Inferior parietal cortex (tissue), 1 donor: Measurements from ENCODE around the gene DNAJC5G.

Source experiments
- DNase-seq: peaks from one replicate; pipeline ENCODE4 v3.0.0-alpha.2; 2016; ENCODE audit errors: extremely low spot score

The DNAJC5G gene

GRCh38 chr2:27275211-27276150 is at the start of gene DNAJC5G:
Gene DNAJC5G (plus strand): TSS chr2:27275433. CDS start chr2:27276729, 1,296 bp downstream.
- no peak for DNase-seq

- no peak for DNase-seq
Measured at GRCh38 chr2:27225526-27225925, 49.7 kb upstream of the DNAJC5G start.

GRCh38 chr2:27227501-27227900 is 47.7 kb upstream of the DNAJC5G start:
- no peak for DNase-seq

GRCh38 chr2:27231921-27232320 is 43.3 kb upstream of the DNAJC5G start:
- no peak for DNase-seq

- DNase-seq: no peak
Measured at GRCh38 chr2:27233341-27233740, 41.9 kb upstream of the DNAJC5G start.

GRCh38 chr2:27236136-27236535 is 39.1 kb upstream of the DNAJC5G start:
- DNase-seq: no peak

GRCh38 chr2:27236626-27237025 is 38.6 kb upstream of the DNAJC5G start:
- no peak for DNase-seq

GRCh38 chr2:27237341-27237945 is 37.8 kb upstream of the DNAJC5G start:
- no peak for DNase-seq

GRCh38 chr2:27238976-27239375 is 36.3 kb upstream of the DNAJC5G start:
- no peak for DNase-seq

- no peak for DNase-seq
Measured at GRCh38 chr2:27240406-27240805, 34.8 kb upstream of the DNAJC5G start.

GRCh38 chr2:27241761-27242613 is 33.2 kb upstream of the DNAJC5G start:
- no peak for DNase-seq

GRCh38 chr2:27242614-27242951 is 32.6 kb upstream of the DNAJC5G start:
- no peak for DNase-seq

GRCh38 chr2:27243391-27244130 is 31.7 kb upstream of the DNAJC5G start:
- no peak for DNase-seq

- no peak for DNase-seq
Measured at GRCh38 chr2:27245116-27245515, 30.1 kb upstream of the DNAJC5G start.

- DNase-seq: no peak
Measured at GRCh38 chr2:27245626-27246025, 29.6 kb upstream of the DNAJC5G start.

GRCh38 chr2:27247893-27248292 is 27.3 kb upstream of the DNAJC5G start:
- no peak for DNase-seq

GRCh38 chr2:27249159-27249890 is 25.9 kb upstream of the DNAJC5G start:
- no peak for DNase-seq

GRCh38 chr2:27249891-27250651 is 25.2 kb upstream of the DNAJC5G start:
- no peak for DNase-seq

- DNase-seq: no peak
Measured at GRCh38 chr2:27250652-27251379, 24.4 kb upstream of the DNAJC5G start.
